Stimulated activated naive CD4-positive, alpha-beta T cell (primary cell): ENCODE measurements around the gene SRSF3.
"Not testable (repeated sequence)": the region's sequence is repeated elsewhere in the genome, so short reads cannot be mapped to it uniquely, and the experiment has no call there.

Source experiments
- DNase-seq, 6 experiments: peaks; one replicate each; lab custom pipeline; 2025; lab: John Stamatoyannopoulos, UW

SRSF3 gene

DNA sequence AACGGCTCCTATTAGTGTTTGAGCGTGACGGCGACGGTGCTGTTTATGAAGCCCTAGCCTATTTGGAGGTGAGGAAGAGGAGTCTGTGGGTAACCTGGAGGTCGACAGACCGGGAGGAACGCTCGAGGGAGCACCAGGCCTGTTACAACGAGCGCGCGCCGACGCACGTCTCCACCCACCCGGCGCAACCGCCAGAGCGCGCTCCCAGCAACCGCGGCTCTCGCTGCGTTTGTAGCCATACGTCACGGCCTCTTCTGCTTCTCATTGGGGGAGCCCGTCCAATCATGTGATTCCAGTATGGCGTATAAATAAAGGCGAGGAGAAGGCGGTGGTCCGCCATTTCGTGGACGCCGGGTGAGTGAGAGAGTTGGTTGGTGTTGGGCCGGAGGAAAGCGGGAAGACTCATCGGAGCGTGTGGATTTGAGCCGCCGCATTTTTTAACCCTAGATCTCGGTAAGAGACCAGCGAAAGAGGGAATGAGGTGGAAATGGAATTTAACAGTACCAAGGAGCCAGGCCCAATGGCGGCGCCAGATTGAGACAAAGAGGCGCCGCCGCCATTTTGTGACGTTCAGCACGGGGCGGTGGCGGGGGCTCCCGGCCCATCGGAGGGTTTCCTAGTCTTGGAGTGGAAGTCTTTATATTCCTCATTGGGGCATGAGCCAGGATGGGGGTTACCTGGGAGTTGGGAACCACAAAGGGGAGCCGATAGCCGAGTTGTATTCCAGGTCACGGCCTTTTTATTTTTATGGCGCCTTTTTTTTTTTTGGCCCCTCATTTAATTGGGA, at the start of gene SRSF3:
SRSF3 (plus strand) TSS at position 334 of the 787 bp plus-strand sequence. CDS start 2,401 bp downstream, outside the sequence.
- DNase-seq = peak; percentile 91 to 98 (median 96)

DNA sequence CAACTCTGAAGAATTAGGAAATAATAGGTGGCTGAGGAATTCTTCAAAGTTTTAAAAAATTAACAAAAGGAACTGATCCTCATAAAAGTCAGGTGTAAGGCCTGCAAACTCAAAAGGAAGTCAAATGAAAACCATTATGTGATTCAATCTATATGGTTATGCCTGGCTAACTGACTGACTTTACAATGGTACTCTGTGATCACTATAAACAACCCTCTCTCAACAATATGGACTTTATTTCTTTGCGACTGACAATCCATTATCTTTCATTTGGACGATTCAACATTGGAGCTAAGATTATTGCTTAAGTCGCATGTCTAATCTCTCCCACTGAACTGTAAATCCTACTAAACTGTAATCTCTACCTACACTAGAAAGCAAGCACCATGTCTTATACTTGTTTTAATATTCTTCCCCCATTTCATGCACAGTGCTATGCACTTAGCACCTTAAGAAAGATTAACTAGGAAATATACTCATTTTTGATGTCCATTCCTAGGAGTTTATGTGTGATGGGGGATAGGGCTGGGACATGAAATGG, 48.3 kb upstream of the SRSF3 start:
- peak in 1 of 6 experiments; percentile 37 for DNase-seq

DNA sequence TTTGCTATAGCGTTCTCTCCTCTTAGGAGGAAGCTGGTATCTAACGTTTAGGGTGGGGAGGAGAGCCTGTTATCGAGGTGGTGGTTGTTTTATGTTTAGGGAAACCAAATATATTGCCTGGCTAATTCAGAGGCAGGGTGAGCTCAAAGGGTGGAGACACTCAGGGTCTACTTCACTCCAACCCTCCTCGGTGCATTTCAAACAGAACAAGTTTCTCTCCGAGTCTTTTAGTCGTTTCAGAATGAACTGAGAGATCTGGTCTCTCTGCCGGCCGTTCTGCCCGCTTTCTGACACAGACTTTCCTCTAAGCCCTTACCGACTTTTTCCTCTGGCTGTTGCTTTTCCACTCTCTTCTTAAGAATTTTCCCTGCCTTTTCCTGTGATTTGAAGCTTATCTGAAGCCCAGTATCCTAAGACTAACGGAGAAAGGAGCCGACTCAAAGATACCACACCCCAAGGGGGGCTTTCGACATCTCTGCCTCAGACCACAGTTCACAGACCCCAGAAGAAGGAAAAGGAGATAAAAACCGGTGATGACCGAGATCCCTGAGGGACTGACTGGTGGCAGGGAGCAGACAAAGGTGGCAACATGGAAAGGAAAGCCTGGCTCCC, 47.7 kb upstream of the SRSF3 start:
- peak in 4 of 6 experiments; percentile 6 to 69 (median 38) for DNase-seq

DNA sequence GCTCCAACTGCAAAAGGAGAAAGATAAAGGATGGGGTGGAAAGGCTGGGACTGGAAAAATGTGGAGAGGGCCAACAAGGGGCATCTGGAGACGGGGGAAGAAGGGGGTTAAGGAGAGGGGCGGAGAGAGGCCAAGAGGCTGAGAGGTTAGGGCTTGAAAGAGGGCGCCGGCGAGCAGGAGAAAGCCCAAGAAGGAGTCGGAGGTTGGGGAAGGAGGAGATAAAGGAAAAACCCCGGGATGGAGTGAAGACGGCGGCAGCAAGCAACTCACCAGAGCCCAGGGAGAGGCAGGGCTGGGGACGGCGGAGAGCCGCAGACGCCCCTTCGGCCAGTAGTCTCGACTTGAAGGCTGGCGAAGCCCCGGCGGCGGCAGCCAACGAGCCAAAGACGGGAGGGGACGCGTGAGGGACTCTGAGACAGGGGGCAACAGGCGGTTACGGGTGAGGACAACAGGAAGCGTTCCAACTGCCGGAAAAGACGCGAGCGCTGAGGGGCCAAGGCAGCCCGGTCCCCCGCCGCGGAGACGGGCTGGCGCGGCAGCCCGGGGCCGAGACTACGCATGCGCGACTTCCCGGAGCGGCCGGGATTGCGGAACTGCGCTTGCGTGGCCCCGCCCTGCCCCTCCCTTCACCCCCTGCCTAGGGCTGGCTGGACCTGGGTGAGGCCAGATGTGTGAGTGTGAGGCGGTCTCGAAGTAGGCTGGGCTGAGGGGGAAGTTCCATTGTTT, 47.1 kb upstream of the SRSF3 start, which contains the start of gene STK38:
STK38 (minus strand) TSS at position 560 of the 726 bp plus-strand sequence. CDS start 7,277 bp downstream, outside the sequence.
- DNase-seq = peak; percentile 81 to 92 (median 88)

DNA sequence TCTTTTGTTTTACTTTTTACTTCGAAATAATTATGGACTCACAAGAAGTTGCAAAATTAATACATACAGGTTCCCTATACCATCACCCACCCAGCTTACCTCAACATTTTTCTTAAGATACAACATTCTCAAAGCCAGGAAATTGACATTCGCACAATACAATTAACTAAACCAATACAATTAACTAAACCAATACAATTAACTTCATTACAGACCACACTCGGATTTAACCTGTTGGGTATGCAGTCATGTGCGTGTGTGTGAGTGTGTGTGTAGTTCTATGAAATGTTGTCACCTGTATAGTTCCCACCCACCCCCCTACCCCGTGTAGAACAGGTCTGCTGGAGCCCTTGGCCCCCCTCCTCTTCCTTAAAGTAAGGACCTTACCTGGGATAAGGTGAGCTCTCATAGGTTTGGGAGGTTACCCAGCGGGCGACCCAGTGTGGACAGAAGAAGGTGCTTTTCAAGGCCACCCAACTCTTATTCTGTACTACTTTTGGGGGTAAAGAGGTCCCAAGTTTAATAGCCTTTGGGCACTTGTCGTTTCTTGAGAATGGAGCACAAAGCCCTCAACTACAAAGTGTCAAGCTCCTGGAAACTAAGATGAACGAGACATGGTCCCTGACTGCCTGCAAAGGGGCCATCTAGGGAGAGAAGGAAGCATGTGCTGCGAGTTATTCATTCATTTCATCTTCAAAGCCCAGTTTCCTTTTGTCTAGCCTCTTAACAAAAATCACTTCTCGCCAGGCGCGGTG, 46.3 kb upstream of the SRSF3 start:
- peak in 2 of 6 experiments; percentile 17 to 54 for DNase-seq

DNA sequence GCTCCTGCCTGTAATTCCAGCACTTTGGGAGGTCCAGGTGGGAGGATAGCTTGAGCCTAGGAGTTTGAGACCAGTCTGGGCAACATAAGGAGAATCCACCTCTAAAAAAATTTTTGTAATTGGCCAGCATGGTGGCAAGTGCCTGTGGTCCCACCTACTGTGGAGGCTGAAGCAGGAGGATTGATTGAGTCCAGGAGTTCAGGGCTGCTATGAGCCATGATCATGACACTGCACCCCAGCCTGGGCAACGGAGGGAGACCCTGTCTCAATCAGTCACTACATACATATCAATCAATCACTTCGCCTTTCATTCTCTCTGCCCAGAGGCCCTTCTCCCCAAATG, 45.8 kb upstream of the SRSF3 start:
- DNase-seq = no peak

DNA sequence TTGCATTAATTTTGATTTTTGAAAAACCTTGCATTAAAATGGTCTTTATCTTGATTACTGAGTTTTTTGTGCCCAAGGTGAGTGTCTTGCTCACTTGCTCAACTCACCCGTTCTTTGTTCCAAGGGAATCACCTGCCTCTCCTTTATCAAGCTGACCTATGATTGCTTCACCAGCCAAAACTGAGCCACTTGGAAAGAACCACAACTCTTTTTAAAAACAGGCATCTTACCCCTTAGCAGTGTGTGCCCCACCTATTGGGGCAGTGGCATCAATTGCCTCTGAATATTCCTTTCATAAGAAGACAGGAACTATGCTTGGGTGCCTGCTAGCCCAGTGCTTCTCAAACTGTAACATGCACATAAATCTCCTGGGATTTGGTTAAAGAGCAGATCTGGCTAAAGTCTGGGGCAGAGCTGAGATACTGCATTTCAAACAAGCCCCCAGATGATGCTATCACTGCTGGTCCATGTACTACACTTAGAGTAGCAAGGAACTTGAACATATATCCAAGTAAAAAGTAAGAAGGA, 43.6 kb upstream of the SRSF3 start:
- DNase-seq = no peak

DNA sequence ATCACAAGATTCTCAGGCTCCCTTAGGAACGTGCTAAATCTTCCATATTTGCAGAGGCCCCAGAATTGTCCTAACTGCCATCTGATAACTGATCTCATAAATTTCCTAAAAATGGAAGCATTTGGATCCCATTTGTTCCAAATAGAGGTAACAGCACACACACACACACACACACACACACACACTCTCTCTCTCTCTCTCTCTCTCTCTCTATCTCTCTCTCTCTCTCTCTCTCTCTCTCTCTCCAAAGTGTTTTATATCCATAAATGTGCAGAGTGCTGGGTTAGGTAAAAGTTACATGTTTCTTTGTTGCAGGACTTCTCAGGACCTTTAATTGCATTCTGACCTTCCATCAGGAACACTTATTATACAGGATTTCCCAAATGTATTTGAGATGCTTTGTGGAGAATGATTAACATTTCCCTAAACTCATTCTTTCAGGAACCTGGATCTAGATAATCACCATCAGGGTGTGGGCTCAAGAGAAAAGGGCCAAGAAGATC, 38.4 kb upstream of the SRSF3 start:
- DNase-seq = no peak

DNA sequence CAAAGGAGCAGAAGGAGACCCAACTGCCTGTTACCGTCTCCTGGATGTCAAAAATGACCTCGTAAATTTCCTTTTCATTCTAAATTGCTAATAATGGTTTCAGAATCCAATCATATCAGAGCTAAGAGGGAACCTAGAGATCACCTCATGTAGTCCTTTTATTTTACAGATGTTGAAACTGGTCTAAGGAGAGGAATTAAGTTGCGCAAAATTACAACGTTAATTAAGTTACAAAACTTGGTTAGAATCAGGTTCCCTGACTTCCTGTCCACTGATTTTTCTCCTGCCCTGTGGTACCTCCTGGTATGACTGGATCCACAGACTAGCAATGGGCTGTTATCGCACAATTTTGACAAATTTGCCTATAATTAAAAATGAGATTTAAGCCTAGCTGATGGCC, 37.9 kb upstream of the SRSF3 start:
- DNase-seq = no peak

DNA sequence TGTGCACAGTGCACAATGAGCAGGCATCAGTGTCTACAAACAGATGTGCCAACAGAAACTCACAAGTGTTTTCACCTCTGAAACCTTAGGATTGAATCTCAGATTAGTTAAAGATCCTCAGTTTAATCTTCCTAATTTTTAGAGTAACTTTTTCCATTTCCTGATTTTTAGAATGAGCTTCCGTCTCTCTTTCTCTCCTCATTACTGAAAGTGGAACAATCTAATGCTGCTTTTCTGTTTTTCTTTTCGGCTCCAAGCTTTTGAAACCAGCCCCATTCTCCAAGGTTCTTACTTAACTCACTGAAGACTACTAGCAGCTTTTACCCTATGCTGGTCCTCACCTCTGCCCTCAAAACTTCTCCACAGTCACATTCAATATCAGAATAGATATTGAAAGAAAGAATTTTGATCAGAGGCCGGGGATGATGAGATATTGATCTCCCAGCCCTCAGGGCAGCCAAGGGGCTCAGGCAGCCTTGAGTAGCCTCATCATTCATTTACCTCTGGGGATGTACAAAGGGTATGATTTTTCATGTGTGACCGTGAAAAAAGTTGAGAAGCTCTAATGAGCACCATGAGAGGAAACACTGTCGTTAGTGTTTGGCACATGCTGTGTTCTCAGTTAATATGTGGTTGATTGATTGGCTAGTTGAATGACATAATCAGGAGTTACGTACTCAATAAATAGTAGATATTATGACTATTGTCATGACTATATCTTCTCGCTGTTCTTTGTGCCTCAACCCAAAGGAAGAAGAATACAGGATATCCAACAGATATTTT, 35.0 kb upstream of the SRSF3 start:
- DNase-seq = no peak

DNA sequence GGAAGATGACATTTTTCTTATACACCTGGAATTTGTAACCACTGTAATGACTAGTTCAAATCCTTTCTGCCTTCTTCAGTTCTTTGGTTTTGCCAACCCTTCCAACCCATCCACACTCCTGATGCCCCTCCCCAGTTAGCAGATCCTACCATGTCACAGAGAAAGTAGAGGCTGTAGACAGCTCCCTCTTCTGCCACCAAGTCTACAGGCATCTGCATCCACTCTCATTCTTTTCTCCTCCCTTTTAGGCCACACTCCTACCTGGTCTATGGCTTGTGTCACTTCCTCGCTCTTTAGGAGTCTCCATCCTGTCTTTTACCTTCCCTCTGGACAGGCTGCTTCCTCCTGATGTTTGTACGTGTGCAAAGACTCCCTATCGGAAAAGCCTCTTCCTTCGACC, 33.3 kb upstream of the SRSF3 start:
- DNase-seq = no peak

DNA sequence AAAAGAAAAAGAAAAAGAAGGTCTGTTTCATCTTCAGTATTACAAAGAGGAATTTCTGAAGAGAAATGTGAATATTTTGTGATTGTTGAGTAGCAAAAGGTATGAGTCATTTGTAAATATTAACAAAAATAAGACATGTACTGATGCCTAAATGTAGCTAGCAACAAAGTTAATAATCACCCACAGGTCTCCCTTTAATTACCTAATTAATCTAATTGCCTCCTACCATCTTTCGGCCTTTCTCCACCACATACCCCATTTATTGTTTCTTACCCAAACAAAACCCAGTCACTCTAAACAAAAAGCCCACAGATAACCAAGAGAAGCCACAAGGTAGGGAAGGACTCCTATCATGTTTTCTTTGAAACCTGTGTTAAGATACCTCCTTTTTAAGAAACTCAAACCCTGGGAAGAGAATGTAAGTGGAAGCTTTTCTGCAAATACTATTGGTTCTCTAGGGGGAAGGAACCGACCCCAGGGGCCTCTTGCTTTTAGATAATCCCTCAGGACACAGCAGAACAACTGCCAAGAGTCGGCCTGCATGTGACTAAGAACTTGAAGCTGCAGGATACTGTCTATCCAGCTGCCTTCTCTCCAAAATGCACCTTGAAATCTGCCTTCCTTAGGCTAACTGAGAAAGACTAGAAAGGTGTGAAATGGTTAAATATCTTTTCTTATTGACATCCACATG, 30.8 kb upstream of the SRSF3 start:
- no peak for DNase-seq

DNA sequence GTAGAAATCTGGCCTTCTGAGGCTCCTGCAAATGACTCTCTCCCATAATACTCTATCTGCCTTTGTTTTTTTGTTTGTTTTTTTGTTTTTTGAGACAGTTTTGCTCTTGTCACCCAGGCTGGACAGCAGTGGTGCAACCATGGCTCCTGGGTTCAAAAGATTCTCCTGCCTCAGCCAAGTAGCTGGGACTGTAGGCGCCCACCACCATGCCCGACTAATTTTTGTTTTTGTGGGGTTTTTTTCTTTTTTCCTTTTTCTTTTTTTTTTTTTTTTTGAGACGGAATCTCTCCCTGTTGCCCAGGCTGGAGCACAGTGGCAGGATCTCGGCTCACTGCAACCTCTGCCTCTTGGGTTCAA, 30.3 kb upstream of the SRSF3 start:
- no peak for DNase-seq

DNA sequence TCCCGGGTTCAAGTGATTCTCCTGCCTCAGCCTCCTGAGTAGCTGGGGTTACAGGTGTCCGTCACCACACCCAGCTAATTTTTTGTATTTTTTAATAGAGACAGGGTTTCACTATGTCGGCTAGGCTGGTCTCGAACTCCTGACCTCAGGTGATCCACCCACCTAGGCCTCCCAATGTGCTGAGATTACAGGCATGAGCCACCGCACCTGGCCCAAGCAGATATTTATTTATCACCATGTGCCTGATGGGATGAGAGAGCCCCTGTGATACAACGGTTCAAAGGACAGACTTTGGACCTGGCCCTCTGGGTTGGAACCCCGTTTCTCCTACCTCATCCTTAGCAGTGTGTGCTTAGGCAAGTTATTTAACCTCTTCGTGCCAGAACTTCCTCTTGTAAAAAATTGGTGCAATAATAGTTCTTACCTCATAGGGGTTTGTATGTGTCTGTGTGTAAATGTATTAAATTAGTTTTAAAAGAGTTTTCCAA, 27.7 kb upstream of the SRSF3 start:
- DNase-seq = no peak

DNA sequence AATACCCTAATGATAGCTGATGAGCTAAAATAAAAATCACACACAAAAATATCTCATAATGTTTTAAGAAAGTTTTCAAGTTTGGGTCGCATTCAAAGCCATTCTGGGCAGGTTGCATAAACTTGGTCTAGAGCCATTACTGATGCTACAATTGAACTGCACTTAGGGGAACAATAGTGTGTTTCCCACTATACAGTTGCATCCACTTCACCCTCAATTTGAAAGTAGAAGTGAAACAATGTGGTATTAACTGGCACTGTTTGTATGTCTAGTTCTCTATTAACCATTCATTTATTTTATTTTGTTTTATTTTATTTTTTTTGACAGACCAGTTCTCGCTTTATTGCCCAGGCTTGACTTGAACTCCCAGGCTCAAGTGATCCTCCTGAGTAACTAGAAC, 23.9 kb upstream of the SRSF3 start:
- DNase-seq = no peak

DNA sequence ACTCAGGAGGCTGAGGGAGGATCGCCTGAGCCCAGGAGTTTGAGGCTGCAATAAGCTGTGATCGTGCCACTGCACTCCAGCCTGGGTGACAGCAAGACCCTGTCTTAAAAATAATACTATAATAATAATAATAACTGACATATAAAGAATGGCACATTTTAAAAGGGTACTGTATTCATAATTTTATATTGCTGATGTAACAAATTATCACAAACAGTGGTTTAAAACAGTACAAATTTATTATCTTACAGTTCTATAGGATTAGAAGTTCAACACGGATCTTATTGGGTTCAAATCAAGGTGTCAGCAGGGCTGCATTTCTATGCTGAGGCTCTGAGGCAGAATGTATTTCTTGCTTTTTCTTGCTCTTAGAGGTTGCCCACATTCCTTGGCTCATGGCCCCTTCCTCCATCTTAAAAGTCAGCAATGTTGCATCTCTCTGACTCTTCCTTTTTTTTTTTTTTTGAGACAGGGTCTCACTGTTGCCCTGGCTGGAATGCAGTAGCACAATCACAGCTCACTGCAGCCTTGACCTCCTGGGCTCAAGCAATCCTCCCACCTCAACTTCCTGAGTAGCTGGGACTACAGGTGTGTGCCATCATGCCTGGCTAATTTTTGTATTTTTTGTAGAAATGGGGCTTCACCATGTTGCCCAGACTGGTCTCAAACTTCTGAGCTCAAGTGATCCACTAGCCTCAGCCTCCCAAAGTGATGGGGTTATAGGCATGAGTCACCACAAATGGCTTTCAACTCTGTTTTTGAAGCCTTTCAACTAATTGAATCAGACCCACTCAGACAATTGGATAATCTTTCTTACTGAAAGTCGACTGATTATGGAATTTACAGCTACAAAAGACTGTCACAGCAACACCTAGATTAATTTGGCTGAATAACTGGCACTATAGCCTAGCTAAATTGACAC, 22.8 kb upstream of the SRSF3 start:
- no peak for DNase-seq

DNA sequence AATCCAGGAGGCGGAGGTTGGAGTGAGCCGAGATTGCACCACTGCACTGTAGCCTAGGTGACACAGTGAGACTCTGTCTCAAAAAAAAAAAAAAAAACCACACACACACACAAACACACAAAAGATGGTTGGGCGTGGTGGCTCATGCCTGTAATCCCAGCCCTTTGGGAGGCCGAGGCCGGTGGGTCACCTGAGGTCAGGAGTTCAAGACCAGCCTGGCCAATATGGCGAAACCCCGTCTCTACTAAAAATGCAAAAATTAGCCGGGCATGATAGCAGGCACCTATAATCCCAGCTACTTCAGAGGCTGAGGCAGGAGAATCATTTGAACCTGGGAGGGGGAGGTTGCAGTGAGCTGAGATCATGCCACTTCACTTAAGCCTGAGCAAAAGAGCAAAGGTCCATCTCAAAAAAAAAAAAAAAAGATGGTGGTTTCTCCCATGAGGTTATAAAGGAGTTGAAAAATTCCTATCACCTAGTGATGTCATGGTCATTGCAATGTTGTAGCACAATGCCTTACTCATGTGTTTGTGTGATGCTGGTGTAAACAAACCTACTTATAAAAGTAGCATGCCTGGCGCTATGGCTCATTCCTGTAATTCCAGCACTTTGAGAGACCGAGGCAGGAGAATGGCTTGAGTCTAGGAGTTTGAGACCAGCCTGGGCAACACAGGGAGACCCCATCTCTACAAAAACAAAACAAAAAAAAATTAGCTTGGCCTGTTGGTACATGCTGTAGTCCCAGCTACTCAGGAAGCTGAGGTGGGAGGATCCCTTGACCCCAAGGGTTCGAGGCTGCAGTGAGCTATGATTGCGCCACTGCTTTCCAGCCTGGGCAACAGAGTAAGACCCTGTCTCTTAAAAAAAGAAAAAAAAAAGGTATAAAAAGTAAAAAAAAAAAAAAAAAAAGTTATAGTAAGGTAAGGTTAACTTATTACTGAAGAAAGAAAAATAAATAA, 21.5 kb upstream of the SRSF3 start:
- not testable (repeated sequence) for DNase-seq

DNA sequence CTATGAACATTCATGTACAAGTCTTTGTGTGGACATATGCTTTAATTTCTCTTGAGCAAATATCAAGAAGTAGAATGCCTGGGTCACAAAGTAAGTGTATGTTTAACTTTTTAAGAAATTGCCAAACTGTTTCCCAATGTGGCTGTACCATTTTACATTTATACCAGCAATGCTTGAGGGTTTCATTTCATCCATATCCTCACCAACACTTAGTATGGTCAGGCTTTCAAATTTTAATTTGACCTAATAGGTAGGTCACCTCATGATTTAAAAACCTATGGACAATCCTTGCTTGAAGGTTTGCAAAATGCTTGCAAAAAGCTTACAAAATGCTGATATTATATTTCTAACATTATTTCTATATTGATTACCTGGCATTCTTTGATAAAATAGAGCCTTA, 19.5 kb upstream of the SRSF3 start:
- no peak for DNase-seq
